ENCODE results near the gene OTOGL. TPM values are rescaled to one million over a fixed set of nuclear protein-coding genes. Genes with fewer than 3 reads are reported as not detected.
"Not testable (repeated sequence)": the region's sequence is repeated elsewhere in the genome, so short reads cannot be mapped to it uniquely, and the experiment has no call there.

The OTOGL gene
- total and polyA plus RNA-seq, 10 donors: 0.09 to 0.88 (median 0.23) TPM; not detected in 1

DNA sequence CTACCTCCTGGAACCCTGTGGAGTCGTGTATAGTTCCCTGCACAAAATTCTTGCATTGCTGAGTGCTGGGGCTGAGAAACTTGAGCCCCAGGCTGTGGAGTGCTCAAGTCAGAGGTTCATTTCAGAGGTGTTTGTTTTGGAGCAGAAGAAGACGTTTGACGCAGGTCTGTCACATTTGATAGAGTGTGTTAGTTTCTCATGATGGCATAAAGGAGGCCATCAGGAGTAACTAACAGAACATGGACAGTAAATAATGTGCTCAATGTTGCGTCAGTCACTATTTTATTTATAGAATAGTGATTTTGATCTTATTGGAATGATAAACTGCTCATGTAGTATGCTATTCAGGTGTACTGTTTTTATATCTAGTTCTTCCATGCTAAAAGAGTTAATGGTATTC, 44.2 kb downstream of the OTOGL start:
- Histone ChIP-seq H3K27me3 (replicated peaks in 1 of 7) (no peaks in the 10 kb centered on the region), H3K36me3 (no peaks in the 10 kb centered on the region), H3K4me1 (no peaks in the 10 kb centered on the region), H3K27ac (no peak overlapping the region), H3K4me3 (no peak overlapping the region), H3K9me3 (no peaks in the 10 kb centered on the region)
- TF ChIP-seq POLR2AphosphoS5 (IDR thresholded peaks at IDR 0.05): no peak
- TF ChIP-seq POLR2A (IDR thresholded peaks at IDR 0.05): no peak
- TF ChIP-seq, protein P1, sequence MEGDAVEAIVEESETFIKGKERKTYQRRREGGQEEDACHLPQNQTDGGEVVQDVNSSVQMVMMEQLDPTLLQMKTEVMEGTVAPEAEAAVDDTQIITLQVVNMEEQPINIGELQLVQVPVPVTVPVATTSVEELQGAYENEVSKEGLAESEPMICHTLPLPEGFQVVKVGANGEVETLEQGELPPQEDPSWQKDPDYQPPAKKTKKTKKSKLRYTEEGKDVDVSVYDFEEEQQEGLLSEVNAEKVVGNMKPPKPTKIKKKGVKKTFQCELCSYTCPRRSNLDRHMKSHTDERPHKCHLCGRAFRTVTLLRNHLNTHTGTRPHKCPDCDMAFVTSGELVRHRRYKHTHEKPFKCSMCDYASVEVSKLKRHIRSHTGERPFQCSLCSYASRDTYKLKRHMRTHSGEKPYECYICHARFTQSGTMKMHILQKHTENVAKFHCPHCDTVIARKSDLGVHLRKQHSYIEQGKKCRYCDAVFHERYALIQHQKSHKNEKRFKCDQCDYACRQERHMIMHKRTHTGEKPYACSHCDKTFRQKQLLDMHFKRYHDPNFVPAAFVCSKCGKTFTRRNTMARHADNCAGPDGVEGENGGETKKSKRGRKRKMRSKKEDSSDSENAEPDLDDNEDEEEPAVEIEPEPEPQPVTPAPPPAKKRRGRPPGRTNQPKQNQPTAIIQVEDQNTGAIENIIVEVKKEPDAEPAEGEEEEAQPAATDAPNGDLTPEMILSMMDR (IDR thresholded peaks at IDR 0.05 in 8 of 11, conservative IDR thresholded peaks at IDR 0.05 in 3 of 11): no peak
- 80 to 89% (median 85%) methylated on average over 4 of the region's 4 CpGs for WGBS, 5 donors
- no peak for DNase-seq
- intact Hi-C loops (cut with DNase I; ENCODE audit: low total_unique reads): no loop called here

- H3K9me3 ChIP-seq; H3K4me3 ChIP-seq; H3K27me3 ChIP-seq (replicated peaks in 1 of 7); DNase-seq; H3K4me1 ChIP-seq; intact Hi-C loops (cut with DNase I; ENCODE audit: low total_unique reads); H3K36me3 ChIP-seq; H3K27ac ChIP-seq: not testable (repeated sequence)
- WGBS, 5 donors: 93 to 97% (median 94%) methylated on average over 15 to 22 of the region's 26 CpGs
These were observed 50.4 kb downstream of the OTOGL start for GRCh38 chr12:80149547-80150313.

DNA sequence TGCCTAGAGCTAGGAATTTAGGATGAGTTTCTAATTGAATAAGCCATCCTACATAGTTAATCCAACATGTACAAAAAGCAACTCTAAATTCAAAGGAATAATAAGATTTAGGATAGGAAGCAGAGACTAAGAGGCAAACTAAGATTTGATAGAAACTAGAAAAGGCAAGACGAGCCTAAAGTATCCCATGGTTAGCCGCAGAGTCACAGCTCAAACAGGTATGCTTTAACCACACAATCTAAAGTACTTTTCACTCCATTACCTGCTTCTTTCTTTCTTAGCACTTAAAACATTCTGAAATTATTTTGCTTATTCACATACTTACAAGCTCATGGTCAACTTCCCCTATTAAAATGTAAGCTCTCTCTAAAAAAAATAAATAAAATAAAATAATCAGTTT, 51.8 kb downstream of the OTOGL start:
- H3K36me3 ChIP-seq: no peaks in the 10 kb centered on the region
- H3K27me3 ChIP-seq (replicated peaks in 1 of 7): no peaks in the 10 kb centered on the region
- 82 to 91% (median 89%) methylated on average over 2 of the region's 2 CpGs for WGBS, 5 donors
- no peaks in the 10 kb centered on the region for H3K4me1 ChIP-seq
- intact Hi-C loops (cut with DNase I; ENCODE audit: low total_unique reads): no loop called here
- H3K4me3 ChIP-seq: no peak overlapping the region
- TF ChIP-seq, protein P1 (IDR thresholded peaks at IDR 0.05 in 8 of 11, conservative IDR thresholded peaks at IDR 0.05 in 3 of 11): no peak
- no peak for TF ChIP-seq POLR2A (IDR thresholded peaks at IDR 0.05)
- no peak for TF ChIP-seq POLR2AphosphoS5 (IDR thresholded peaks at IDR 0.05)
- no peak for DNase-seq
- no peaks in the 10 kb centered on the region for H3K9me3 ChIP-seq
- no peak overlapping the region for H3K27ac ChIP-seq

DNA sequence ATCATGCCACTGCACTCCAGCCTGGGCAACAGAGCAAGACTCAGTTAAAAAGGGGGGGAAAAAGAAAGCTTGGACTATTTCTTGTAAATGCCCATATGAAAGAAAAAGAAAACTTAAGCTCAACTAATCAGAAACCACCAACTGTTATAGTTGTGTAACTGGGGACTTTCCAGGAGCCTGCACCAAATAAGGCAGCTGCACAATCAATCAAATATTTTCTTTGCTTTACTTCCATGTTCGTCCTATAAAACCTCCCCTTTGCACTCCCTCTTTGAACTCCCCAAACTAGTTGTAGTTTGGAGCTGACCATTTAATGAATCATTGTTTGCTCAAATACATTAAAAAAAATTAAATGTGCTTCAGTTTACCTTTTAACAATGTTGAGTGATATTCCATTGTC, 54.9 kb downstream of the OTOGL start:
- Histone ChIP-seq H3K4me3 (no peak overlapping the region), H3K27me3 (replicated peaks in 1 of 7) (no peaks in the 10 kb centered on the region), H3K27ac (no peak overlapping the region), H3K36me3 (no peaks in the 10 kb centered on the region), H3K9me3 (no peaks in the 10 kb centered on the region), H3K4me1 (no peaks in the 10 kb centered on the region)
- WGBS, 5 donors: 29 to 56% (median 33%) methylated on average over 1 of the region's 1 CpG
- TF ChIP-seq, protein P1 (IDR thresholded peaks at IDR 0.05 in 8 of 11, conservative IDR thresholded peaks at IDR 0.05 in 3 of 11): no peak
- TF ChIP-seq POLR2AphosphoS5 (IDR thresholded peaks at IDR 0.05) (no peak), POLR2A (IDR thresholded peaks at IDR 0.05) (no peak)
- intact Hi-C loops (cut with DNase I; ENCODE audit: low total_unique reads): no loop called here
- no peak for DNase-seq
